NOMO-1 treated with DMSO at 0.1 percent for 48 hours (cell line): Measurements from ENCODE around the gene AP1M1.

Experiments used
- DNase-seq: peaks from one replicate; lab custom pipeline; 2025; ENCODE audit not compliant: unreplicated experiment; lab: John Stamatoyannopoulos, UW

The AP1M1 gene

GRCh38 chr19:16185123-16185767 lies 12.5 kb upstream of the AP1M1 start, which contains the start of gene FAM32A:
FAM32A (plus strand) TSS chr19:16185410; CDS start chr19:16185443, 33 bp downstream.
- peak; percentile 99 for DNase-seq

DNA sequence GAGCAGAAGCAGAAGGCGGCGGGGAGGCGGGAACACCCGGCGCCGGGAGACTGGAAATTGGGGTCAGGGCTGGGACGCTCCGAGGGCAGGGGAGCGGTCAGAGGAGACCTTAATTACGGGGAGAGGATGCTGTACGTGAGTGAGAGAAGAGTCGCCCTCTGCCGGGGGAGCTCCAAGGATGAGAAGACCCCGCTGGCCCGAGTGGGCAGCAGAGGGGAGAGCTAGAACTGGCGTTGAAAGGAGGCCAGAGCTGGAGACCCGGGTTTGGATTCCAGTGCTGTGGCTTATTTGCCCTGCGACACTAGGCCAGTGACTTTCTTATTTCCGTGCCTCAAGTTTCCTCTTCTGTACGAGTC lies 12.0 kb upstream of the AP1M1 start:
- DNase-seq: peak; percentile 50

- no peak for DNase-seq
Observed at GRCh38 chr19:16188521-16188920, 9.2 kb upstream of the AP1M1 start.

DNA sequence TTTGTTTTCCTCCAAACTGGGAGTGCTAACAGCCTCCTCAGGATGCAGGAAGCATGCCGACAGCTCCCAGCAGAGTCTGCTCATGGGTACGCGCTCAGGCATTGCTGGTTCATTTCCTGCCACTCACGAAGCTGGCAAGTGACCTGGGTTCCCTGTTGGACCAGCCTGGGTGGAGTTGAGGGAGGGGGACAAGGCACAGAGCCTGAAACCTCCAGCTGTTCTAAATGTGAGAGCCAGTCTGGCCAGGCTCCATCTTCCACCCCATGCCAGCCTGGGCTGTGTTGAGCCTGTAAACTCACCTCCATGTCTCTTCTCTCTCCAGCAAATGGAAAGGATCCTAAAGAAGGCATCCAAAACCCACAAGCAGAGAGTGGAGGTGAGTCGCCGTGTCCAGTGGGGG lies 7.5 kb upstream of the AP1M1 start:
- no peak for DNase-seq

DNA sequence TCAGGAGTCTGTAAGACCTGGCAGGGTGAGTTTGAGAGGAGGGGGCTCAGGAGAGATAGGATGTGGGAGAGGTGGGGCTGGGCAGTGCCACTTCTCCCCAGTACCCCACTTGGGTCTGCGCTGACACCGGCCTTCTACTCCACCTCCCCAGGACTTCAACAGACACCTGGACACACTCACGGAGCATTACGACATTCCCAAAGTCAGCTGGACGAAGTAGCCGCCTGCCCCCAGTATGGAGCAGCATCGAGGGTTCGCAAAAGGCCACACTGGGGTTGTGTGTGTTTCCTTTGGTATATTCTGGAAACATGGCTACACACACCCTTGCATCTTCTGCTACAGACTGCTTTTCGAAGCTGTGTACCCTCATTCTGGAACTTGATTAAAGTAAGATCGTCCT lies 7.0 kb upstream of the AP1M1 start:
- no peak for DNase-seq

DNA sequence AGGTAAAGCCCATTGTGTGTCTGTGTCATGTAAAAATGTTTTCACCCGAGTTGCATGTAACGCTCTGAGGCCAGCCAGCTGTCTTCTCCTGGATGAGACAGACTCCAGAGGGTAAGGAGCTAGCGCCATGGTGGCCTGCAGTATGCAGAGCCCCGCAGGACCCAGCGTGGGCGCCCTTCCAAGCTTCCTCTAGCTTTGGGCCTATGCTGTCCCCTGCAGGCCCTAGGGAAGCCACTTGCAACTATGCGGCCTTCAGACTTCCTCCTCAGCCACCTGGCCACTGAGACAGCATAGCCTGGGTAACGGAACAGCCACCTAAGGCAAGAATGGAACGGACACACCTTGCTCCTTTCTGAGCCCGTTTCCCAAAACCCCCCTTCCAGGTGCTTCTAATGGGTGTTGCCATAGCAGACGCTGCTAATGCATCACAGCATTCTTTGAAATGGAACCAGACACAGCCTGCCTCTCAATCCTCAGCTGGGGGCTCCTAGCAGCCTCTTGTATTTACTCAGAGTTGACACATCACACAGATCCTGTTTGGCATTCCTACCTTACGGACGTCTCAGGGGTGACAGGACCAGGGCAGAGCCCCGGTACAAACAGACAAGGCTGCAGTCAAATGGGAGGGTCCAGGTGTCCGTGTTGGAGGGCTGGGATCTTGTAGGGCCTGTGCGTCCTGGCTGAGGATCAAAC lies 6.3 kb upstream of the AP1M1 start:
- no peak for DNase-seq

- DNase-seq: no peak
Observed at GRCh38 chr19:16193466-16193865, 4.2 kb upstream of the AP1M1 start.

DNA sequence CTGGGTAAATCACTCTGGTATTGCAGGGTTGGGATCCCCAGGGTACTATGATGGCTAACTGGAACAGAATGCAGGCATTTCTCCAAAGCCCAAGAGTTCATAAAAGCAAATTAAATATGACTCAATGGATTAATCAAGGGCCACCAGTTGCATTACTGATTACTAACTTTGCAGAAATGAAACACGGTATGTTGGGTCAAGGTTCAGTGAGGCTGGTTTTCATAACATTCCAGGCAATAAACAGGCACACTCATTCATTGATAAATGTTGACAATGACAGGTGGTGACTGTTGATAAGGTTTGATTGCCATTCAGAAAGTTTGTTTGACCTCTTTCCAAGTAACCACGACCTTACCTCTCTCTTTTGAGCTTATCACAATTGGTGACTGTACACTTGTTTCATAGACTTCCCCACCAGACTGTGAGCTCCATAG lies 506 bp upstream of the AP1M1 start:
- no peak for DNase-seq

- no peak for DNase-seq
Observed at GRCh38 chr19:16198370-16198651, 600 bp downstream of the AP1M1 start.

- DNase-seq: no peak
Observed at GRCh38 chr19:16199275-16199932, 1.7 kb downstream of the AP1M1 start.

DNA sequence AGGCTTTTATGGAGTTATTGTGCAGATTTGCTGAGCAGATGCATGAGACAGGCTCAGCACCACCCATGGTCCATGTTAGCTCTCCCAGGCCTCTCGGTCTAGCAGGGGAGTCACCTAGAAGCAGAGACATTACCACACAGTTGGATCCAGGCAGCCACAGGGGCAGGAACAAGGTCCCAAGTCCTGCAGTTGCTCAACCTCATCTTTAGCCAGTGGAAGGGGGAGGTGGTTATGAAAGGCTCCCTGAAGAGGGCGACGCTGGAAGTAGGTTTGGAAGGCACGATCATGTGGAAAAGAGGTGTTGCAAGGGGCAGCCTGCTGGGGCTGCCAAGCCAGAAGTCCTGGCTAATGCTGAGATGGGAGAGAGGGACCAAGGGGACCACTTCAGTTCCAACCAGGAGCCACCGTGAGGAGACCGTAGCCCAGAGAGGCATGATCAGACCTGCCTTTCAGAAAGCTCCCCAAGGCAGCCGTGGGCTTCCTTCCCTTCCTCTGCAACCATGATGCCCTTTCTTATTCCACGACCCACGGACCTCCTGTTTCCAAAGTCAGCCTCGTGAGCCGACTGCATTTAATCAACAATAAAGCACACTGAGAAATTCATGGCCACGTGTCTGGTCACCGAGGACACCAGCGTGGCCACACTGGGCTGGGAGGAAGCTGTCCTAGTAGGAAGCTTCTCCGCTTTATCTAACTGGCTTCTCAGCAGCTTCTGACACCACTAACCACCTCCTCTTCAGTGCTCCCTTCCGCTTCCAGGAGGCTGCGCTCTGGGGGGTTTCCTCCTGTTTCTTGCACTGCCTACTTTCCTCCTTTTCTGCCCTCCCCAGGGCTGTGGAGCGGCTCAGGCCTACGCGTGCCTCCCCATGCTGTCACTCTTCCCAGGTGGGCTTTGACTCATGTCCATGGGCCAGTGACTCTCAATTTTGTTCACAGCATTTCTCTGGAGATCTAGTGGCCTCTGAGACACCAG lies 2.6 kb downstream of the AP1M1 start:
- no peak for DNase-seq

DNA sequence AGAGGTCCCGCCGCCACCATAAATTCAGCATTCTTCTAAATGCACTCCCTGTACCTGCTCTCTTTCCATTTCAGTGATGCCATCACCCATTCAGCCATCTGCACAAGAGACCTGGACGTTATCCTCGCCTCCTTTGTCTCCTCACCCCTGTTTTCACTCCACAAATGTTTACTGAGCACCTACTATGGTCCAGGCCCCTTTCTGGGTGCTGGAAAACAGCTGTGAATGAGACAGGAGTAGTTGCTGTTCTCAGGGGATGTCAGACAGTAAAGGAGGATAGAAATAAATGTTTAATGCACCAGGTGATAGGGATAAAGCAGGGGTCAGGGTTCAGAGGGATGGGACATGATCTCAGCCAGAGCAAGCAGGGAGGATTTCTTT lies 3.3 kb downstream of the AP1M1 start:
- DNase-seq: no peak

GRCh38 chr19:16202320-16203255 lies 4.9 kb downstream of the AP1M1 start:
- no peak for DNase-seq

GRCh38 chr19:16203256-16204004 lies 5.7 kb downstream of the AP1M1 start:
- DNase-seq: no peak

GRCh38 chr19:16204005-16204294 lies 6.2 kb downstream of the AP1M1 start:
- no peak for DNase-seq

- DNase-seq: no peak
Observed at GRCh38 chr19:16205205-16206045, 7.7 kb downstream of the AP1M1 start.

DNA sequence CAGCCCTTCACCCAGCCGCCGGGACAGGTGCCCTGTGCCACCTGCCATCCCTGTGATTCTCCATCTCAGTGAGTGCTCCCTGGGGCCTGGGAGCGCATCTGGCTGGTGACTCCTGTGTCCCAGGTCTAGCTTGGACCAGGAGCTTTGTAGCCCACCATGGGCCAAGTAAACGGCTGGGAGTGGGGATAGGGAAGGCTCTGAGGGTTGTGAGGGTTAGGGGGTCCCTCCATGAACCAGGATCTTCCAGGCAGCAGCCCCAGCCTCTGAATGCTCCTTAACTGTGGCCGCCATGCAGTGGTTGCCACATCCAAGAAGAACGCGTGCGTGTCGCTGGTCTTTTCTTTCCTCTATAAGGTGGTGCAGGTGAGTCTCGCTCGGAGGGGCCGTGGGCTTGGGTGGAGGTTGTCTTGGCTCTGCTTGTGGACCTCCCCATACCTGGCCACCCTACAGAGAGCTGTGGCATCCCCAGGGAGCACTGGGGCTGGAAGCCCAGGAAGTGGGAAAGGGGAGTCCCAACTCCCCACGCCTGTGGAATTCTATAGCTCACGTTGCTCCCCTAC lies 8.4 kb downstream of the AP1M1 start:
- DNase-seq: no peak

DNA sequence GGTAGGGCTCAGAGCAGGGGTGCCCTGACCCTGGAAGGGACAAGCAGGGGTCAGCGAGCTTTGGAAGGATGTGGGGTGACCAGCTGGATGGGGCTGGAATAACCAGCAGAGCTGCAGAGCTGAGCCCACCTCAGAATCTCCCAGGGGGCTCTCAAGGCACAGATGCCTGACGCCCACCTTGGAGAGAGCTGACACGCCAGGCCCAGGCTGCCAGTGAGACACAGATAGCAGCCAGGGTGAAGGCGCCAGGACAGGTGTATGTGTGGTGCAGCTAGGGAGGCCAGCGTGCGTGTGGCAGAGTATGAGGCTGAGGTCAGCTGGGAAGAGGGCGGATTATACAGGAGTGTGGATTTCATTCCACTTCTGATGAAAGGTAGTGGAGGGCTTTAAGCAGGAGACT lies 8.9 kb downstream of the AP1M1 start:
- DNase-seq: no peak

DNA sequence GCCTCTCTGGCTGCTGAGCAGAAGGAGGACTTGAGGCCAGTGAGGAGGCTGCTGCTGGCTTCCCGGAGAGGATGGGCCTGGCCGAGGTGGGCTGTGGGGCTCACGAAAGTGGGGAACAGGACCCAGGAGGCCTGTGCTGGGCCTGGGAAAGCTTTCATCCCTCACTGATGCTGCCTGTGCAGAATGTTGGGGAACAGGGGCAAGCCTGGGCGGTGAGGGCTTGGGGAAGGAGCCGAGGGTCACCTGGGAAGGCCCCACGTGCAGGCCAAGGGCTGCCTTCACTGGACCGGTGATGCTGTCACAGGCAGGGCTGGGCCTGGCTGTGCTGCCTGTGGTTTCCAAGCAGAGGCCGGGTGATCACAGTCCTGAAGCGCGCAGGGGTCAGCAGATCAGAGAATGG lies 9.4 kb downstream of the AP1M1 start:
- no peak for DNase-seq
